Glutamatergic neuron (in vitro differentiated cells): ENCODE results near the gene MLPH. TPM values are rescaled to one million over a fixed set of nuclear protein-coding genes. Genes with fewer than 3 reads are reported as not detected.

ENCODE experiments used
- DNase-seq: peaks from one replicate; pipeline ENCODE4 v3.0.0; 2022
- H3K27ac Mint-ChIP-seq: one replicate; pipeline ENCODE4 v1.8.0; 2020; ENCODE audit warnings: mild to moderate bottlenecking, mixed read lengths, inconsistent platforms; ENCODE audit not compliant: unreplicated experiment
- H3K27me3 Mint-ChIP-seq: one replicate; pipeline ENCODE4 v1.8.0; 2020; ENCODE audit warnings: mild to moderate bottlenecking, moderate library complexity, mixed read lengths, inconsistent platforms; ENCODE audit not compliant: unreplicated experiment
- H3K36me3 Mint-ChIP-seq: one replicate; pipeline ENCODE4 v1.8.0; 2020; ENCODE audit warnings: mild to moderate bottlenecking, mixed read lengths, inconsistent platforms; ENCODE audit not compliant: unreplicated experiment
- H3K4me1 Mint-ChIP-seq: one replicate; pipeline ENCODE4 v1.8.0; 2020; ENCODE audit warnings: mild to moderate bottlenecking, low read depth, mixed read lengths, inconsistent platforms; ENCODE audit not compliant: unreplicated experiment
- H3K4me3 Mint-ChIP-seq: one replicate; pipeline ENCODE4 v1.8.0; 2020; ENCODE audit warnings: mild to moderate bottlenecking, mixed read lengths, inconsistent platforms; ENCODE audit not compliant: unreplicated experiment
- H3K9me3 Mint-ChIP-seq: one replicate; pipeline ENCODE4 v1.8.0; 2020; ENCODE audit warnings: mild to moderate bottlenecking, moderate library complexity, mixed read lengths, inconsistent platforms; ENCODE audit not compliant: unreplicated experiment
- total RNA-seq: library from RNA; stranded (reverse); fragmentation: NEBNext Ultra II Directional; extraction: Animal tissue kit (Norgen Biotek cat#: 25700); gene quantifications from one replicate; pipeline ENCODE4 v1.2.1, GENCODE V29; 2021; ENCODE audit not compliant: unreplicated experiment
- TF ChIP-seq, protein P1 (sequence below): fragments of 200-600 bp; sonication (generic); IDR thresholded peaks from one replicate; pipeline ENCODE4 v1.5.0; 2021; ENCODE audit not compliant: partially characterized antibody, unreplicated experiment

Gene MLPH
- total RNA-seq, 1 donor from 2014 or later: 4.3 TPM

DNA sequence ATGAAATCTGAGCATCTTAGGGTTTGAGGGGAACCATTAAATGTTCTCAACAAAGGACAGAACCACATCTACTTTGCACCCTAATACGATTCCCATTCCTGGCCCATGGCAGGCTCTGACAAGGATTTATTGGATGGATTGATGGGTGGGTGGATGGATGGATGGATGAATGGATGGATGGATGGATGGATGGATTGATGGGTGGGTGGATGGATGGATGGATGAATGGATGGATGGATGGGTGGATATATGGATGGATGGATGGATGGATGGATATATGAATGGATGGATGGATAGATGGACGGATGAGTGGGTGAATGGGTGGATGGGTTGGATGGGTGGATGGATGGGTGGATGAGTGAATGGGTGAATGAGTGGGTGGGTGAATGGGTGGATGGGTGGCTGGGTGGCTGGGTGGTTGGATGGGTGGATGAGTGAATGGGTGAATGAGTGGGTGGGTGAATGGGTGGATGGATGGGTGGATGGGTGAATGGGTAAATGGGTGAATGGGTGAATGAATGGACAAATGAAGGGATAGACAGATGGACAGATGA lies 29.6 kb upstream of the MLPH start:
- H3K36me3 Mint-ChIP-seq: no peaks in the 10 kb centered on the region
- TF ChIP-seq, protein P1, sequence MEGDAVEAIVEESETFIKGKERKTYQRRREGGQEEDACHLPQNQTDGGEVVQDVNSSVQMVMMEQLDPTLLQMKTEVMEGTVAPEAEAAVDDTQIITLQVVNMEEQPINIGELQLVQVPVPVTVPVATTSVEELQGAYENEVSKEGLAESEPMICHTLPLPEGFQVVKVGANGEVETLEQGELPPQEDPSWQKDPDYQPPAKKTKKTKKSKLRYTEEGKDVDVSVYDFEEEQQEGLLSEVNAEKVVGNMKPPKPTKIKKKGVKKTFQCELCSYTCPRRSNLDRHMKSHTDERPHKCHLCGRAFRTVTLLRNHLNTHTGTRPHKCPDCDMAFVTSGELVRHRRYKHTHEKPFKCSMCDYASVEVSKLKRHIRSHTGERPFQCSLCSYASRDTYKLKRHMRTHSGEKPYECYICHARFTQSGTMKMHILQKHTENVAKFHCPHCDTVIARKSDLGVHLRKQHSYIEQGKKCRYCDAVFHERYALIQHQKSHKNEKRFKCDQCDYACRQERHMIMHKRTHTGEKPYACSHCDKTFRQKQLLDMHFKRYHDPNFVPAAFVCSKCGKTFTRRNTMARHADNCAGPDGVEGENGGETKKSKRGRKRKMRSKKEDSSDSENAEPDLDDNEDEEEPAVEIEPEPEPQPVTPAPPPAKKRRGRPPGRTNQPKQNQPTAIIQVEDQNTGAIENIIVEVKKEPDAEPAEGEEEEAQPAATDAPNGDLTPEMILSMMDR: no peak
- no peak for DNase-seq
- no peaks in the 10 kb centered on the region for H3K4me1 Mint-ChIP-seq
- peaks cover 9% of the 10 kb centered on the region for H3K27me3 Mint-ChIP-seq
- H3K4me3 Mint-ChIP-seq: no peak overlapping the region
- no peak overlapping the region for H3K27ac Mint-ChIP-seq
- peaks cover 7% of the 10 kb centered on the region for H3K9me3 Mint-ChIP-seq

DNA sequence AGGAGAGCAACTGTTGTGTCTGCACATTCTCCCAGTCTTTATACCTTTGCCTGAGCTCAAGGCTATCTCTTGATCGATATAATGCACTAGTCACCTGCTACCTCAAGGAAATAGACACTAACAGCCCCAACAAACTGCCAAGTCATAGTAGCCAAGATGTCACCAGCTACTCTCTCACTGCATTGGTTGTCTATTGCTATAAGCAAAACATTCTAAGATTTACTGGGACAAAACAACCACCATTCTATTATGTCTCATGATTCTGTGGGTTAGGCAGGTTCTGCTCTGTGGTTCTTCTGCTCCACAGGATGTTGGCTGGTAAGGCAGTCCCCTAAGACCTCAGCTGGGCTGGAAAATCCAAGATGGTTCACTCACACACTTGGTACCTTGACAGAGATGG lies 28.5 kb upstream of the MLPH start:
- H3K27ac Mint-ChIP-seq: no peak overlapping the region
- TF ChIP-seq, protein P1: no peak
- peaks cover 9% of the 10 kb centered on the region for H3K27me3 Mint-ChIP-seq

DNA sequence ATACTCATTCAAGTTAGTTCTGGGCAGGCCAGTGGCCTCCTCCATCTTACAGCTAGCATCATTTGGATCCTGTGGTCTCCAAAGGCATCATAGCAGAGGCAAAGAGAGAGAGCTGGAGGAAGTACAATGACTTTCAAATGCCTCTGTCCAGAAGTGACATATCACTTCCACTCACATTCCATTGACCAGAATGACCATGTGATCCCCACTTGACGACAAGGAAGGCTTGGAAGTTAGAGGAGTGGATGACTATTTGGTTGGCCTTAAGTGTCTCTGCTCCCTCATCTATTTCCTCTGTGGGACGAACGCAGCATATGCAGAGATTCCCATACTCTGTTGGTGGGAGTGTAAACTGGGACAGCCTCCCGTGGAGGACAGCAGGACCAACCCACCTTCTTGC lies 27.8 kb upstream of the MLPH start:
- no peaks in the 10 kb centered on the region for H3K4me1 Mint-ChIP-seq
- peaks cover 9% of the 10 kb centered on the region for H3K27me3 Mint-ChIP-seq
- no peak overlapping the region for H3K27ac Mint-ChIP-seq
- no peak overlapping the region for H3K4me3 Mint-ChIP-seq
- no peaks in the 10 kb centered on the region for H3K36me3 Mint-ChIP-seq
- TF ChIP-seq, protein P1: no peak
- peaks cover 7% of the 10 kb centered on the region for H3K9me3 Mint-ChIP-seq
- no peak for DNase-seq

More for the DNA sequence above, 28.5 kb upstream of the MLPH start:
- no peaks in the 10 kb centered on the region for H3K4me1 Mint-ChIP-seq
- H3K36me3 Mint-ChIP-seq: no peaks in the 10 kb centered on the region
- H3K4me3 Mint-ChIP-seq: no peak overlapping the region
- DNase-seq: no peak
- H3K9me3 Mint-ChIP-seq: peaks cover 7% of the 10 kb centered on the region

DNA sequence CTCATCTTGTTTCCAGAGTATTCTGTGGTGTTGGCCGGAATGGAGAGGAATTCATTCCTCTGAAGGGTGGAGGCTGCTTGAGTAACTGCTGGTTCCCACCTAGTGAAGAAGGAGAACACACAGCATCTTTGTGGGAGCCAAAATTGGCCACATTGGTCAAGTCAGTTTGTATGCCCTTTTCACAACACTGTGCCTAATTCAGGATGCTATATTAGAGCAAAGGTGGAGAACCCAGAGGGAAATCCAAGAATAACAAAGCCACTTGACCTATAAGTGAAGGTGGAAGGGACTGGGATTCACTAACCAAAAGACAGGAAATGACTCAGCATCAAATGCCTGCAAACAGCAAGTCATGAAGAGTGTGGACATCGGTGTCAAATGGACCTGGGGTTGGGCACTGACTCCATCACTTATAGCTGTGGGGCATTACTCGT lies 27.3 kb upstream of the MLPH start:
- TF ChIP-seq, protein P1: no peak
- no peak overlapping the region for H3K4me3 Mint-ChIP-seq
- H3K36me3 Mint-ChIP-seq: no peaks in the 10 kb centered on the region
- no peak overlapping the region for H3K27ac Mint-ChIP-seq
- H3K27me3 Mint-ChIP-seq: peaks cover 11% of the 10 kb centered on the region
- no peaks in the 10 kb centered on the region for H3K4me1 Mint-ChIP-seq
- no peak for DNase-seq
- H3K9me3 Mint-ChIP-seq: peaks cover 5% of the 10 kb centered on the region

DNA sequence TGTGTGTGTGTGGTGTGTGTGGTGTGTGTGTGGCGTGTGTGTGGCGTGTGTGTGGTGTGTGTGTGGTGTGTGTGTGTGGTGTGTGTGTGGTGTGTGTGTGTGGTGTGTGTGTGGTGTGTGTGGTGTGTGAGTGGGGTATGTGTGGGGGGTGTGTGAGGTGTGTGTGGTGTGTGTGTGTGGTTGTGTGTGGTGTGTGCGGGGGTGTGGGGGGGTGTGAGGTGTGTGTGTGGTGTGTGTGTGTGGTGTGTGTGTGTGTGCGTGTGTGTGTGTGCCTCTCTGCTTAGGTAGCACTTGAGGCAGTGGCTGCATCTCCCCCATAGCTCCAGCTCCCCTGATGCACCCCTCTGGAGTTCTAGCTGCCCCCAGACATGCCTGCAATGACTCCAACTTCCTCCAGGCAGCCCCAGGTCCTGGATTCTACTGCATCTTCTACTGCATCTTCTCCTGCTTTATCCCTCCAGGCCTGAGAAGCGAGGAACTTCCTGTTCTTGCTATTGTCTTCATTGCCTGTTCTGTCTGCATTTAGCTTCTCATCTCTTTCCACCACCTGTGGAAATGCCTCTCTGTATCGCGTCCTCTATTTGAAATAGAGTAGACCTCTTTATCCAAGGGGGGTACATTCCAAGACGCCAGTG lies 22.2 kb upstream of the MLPH start:
- H3K36me3 Mint-ChIP-seq: peaks cover 4% of the 10 kb centered on the region
- peaks cover 5% of the 10 kb centered on the region for H3K27me3 Mint-ChIP-seq
- H3K4me1 Mint-ChIP-seq: no peaks in the 10 kb centered on the region
- H3K27ac Mint-ChIP-seq: no peak overlapping the region
- no peak for DNase-seq
- H3K4me3 Mint-ChIP-seq: no peak overlapping the region
- no peaks in the 10 kb centered on the region for H3K9me3 Mint-ChIP-seq
- TF ChIP-seq, protein P1: no peak
